Suprapubic skin (tissue), 4 donors: ENCODE results near the gene NRARP.
A peak's percentile ranks its signal among the peaks of the same experiment; 100 is the strongest.

ENCODE experiments used
- CTCF ChIP-seq, 2 donors: fragments of 200-600 bp in 1 of 2; fragments of 450-650 bp in 1 of 2; sonication (generic) in 1 of 2; IDR thresholded peaks; one replicate each; pipeline ENCODE4 v1.5.1; 2016 to 2019; ENCODE audit warnings: antibody characterized with exemption in 2 of 2, mild to moderate bottlenecking in 1 of 2, moderate library complexity in 1 of 2
- EP300 ChIP-seq: sonication (generic); formaldehyde crosslinking; IDR thresholded peaks from one replicate; pipeline ENCODE4 v1.6.1; 2017; ENCODE audit warnings: antibody characterized with exemption
- POLR2A ChIP-seq, 2 donors: fragments of 450-650 bp; IDR thresholded peaks; one replicate each; pipeline ENCODE4 v1.6.1; 2017; ENCODE audit warnings: antibody characterized with exemption in 2 of 2, mild to moderate bottlenecking in 2 of 2, moderate library complexity in 2 of 2
- POLR2AphosphoS5 ChIP-seq, 3 donors: sonication (generic); formaldehyde crosslinking; IDR thresholded peaks; one replicate each; pipeline ENCODE4 v1.6.1; 2017; ENCODE audit warnings: antibody characterized with exemption in 3 of 3

- TF ChIP-seq CTCF (IDR thresholded peaks at IDR 0.05) (peak; percentile 4 to 23), EP300 (no peak), POLR2AphosphoS5 (IDR thresholded peaks at IDR 0.05) (no peak), POLR2A (IDR thresholded peaks at IDR 0.05) (no peak)
These were observed 17.1 kb upstream of the NRARP start for GRCh38 chr9:137319011-137319738.
